Measurements from ENCODE around the gene CUX1. TPM values are rescaled to one million over a fixed set of nuclear protein-coding genes. Genes with fewer than 3 reads are reported as not detected.
"Not testable (repeated sequence)": the region's sequence is repeated elsewhere in the genome, so short reads cannot be mapped to it uniquely, and the experiment has no call there.

The CUX1 gene
- total RNA-seq, 2 donors from 2014 or later = 122 to 131 TPM

- intact Hi-C loops (cut with DNase I, micrococcal nuclease) = no loop called here
- ATAC-seq (no peak), DNase-seq (no peak)
Measured at GRCh38 chr7:102317231-102318059, 500.0 kb downstream of the CUX1 start.

DNA sequence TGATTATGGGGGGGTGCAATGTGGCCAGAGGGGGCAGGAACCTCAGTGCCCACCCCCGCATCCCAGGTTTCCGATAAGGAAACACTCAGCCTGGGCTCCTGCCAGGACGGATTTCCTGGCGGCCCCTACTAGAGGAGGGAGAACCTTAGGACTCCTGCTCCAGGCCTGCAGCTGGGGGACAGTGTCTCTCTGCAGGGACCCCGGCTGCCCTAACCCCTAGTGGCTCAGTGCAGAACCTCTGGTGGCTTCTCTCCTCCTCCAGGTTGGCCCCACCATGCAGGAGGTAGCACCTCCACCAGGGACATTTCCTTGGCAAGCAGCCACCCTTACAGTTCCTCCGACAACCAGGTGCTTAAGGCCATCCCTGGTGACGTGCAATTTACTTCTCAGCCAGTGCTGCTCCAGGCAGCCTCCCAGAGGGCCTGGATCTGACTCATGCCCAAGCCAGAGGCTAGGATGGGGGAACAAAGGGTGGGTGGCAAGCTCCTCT, 501.1 kb downstream of the CUX1 start:
- DNase-seq (no peak), ATAC-seq (peak; percentile 55)
- intact Hi-C loops (cut with DNase I, micrococcal nuclease) = no loop called here

GRCh38 chr7:102319671-102320070, 502.2 kb downstream of the CUX1 start:
- ATAC-seq (no peak), DNase-seq (no peak)
- intact Hi-C loops (cut with DNase I, micrococcal nuclease) = no loop called here

- intact Hi-C loops (cut with DNase I, micrococcal nuclease) = no loop called here
- ATAC-seq (no peak), DNase-seq (no peak)
Measured at GRCh38 chr7:102320181-102320580, 502.8 kb downstream of the CUX1 start.

DNA sequence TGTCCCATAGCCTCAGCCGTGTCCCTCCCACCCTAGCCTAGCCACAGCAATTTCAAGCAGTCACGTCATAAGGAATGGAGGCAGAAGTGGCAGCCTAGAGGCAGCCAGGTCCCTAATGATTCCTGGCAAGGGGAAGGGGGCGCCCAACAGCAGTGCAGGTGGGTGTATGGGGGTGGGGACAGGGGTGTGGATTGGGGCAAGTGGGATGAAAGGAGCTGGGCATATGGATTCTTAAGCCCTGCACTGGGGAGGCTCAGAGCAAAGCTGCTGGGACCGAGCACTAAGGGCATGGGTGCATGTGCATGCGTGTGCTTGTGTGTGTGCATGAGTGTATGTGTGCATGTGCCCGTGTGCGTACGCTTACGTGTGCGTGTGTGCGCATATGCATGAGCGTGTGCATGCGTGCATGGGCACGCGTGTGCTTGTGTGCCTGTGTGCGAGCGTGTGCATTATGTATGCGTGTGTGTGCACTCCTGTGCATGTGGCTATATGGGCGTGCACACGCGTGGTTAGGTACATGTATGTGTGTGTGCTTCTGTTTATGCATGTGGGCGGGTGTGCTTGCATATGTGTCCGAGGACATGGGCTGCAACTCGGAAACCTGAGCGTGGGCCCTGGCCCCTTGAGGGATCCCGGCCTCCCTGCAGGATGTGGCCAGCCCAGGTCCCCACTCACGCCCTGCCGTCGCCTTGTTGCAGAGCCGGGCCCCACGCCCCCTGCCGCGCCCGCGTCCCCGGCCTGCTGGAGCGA, 503.4 kb downstream of the CUX1 start:
- ATAC-seq (no peak), DNase-seq (no peak)
- intact Hi-C loops (cut with DNase I, micrococcal nuclease) = no loop called here

DNA sequence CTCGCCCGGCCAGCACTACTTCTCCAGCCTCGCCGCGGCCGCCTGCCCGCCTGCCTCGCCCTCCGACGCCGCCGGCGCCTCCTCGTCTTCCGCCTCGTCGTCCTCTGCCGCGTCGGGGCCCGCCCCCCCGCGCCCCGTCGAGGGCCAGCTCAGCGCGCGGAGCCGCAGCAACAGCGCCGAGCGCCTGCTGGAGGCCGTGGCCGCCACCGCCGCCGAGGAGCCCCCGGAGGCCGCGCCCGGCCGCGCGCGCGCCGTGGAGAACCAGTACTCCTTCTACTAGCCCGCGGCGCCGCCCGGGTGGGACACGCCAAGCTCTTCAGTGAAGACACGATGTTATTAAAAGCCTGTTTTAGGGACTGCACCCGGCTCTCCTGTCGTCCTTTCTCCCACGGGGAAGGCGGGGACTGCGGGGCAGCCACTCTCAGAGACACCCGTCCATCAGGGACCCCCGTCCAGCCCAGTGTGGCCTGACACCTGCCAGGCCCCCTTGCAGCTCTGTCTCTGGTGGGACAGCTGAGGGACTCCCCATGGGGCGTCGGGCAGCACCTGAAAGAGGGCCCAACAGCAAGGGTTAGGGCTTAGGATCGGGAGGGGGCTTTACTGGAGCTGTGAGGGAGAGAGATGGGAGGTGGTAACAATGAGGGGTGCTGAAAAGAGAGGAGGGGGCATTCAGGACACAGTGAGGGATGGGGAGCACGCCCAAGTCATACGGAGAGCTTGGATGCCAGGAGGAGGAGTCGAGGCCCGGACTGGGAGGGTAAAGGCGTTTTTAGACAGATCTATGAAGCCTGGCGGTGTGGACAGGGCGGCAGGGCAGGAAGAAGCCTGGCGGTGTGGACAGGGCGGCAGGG, 504.1 kb downstream of the CUX1 start:
- DNase-seq = peak in 1 of 2 donors; percentile 40
- ATAC-seq = peak; percentile 89
- intact Hi-C loops (cut with DNase I, micrococcal nuclease) = no loop called here

DNA sequence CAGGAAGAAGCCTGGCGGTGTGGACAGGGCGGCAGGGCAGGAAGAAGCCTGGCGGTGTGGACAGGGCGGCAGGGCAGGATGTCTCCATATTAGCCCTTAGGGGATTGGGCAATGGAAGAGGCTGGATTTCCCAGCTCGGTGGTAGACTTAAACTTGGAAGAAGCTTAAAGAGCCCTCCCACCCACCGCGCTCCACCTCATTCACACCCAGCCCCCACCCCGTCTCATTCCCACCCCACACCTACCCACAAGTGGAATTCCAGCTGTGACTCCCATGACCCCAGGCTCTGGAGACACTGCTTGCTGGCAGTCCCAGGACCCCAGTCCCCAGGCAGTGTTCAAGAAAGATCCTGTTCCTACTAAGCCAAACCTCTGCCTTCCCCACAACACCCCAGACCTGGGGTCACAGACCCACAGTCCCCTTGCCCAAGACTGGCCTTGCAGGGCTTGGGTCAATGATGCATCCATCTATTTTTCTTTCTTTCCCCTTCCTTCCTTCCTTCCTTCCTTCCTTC, 504.8 kb downstream of the CUX1 start:
- ATAC-seq (no peak), DNase-seq (no peak)
- intact Hi-C loops (cut with DNase I, micrococcal nuclease) = no loop called here

DNA sequence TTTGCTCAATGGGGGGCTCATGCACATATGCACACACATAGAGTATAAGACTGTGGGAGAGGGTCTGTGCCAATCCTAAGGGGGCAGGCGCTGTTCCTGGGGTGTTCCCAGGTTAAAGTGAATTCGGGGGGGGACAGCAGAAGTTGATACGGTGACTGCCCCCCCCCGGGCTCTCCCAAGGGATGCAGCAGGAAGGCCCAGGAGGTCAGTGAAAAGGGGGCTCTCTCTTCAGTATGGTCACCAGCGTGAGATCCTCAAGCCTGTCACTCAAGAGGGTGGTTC, 506.4 kb downstream of the CUX1 start:
- DNase-seq = no peak
- no peak for ATAC-seq
- intact Hi-C loops (cut with DNase I, micrococcal nuclease) = no loop called here

DNA sequence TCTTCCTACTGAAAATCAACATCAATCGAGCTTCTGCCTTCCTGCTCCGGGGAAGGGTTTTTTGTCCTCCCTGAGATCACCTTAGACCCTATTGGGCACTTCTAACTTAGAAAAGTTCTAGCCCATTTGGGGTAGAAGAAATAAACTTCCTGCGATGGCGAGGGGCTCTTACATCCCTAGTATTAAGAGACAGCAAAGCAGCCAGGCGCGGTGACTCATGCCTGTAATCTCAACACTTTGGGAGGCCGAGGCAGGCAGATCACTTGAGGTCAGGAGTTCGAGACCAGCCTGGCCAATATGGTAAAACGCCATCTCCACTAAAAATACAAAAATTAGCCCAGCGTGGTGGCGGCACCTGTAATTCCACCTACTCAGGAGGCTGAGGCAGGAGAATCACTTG, 507.7 kb downstream of the CUX1 start:
- intact Hi-C loops (cut with DNase I, micrococcal nuclease); ATAC-seq; DNase-seq: not testable (repeated sequence)

GRCh38 chr7:102326157-102326889, 508.9 kb downstream of the CUX1 start:
- no peak for DNase-seq
- intact Hi-C loops (cut with DNase I, micrococcal nuclease) = no loop called here
- no peak for ATAC-seq

- ATAC-seq; DNase-seq; intact Hi-C loops (cut with DNase I, micrococcal nuclease): not testable (repeated sequence)
Measured at GRCh38 chr7:102327183-102327582, 509.8 kb downstream of the CUX1 start.

GRCh38 chr7:102328863-102329262, 511.4 kb downstream of the CUX1 start:
- ATAC-seq; DNase-seq; intact Hi-C loops (cut with DNase I, micrococcal nuclease): not testable (repeated sequence)

DNA sequence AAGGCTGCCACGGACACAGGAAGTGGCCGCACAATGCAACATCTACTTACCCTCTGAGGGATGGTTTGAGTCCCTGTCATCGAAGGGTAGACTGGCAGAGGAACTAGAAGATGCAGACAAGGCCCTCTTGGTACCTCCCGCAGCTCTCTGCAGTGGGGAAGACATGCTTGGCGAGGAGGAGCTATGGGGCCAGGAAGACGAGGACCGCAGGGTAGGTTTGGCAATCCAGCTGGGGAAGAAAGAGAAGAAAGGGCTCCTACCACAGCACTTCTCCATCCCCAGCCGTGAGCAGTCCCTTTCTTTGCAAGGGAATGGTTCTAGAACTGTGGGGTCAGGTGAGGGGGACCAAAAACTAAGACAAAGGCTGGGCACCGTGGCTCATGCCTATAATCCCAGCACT, 511.9 kb downstream of the CUX1 start:
- DNase-seq; ATAC-seq; intact Hi-C loops (cut with DNase I, micrococcal nuclease): not testable (repeated sequence)

DNA sequence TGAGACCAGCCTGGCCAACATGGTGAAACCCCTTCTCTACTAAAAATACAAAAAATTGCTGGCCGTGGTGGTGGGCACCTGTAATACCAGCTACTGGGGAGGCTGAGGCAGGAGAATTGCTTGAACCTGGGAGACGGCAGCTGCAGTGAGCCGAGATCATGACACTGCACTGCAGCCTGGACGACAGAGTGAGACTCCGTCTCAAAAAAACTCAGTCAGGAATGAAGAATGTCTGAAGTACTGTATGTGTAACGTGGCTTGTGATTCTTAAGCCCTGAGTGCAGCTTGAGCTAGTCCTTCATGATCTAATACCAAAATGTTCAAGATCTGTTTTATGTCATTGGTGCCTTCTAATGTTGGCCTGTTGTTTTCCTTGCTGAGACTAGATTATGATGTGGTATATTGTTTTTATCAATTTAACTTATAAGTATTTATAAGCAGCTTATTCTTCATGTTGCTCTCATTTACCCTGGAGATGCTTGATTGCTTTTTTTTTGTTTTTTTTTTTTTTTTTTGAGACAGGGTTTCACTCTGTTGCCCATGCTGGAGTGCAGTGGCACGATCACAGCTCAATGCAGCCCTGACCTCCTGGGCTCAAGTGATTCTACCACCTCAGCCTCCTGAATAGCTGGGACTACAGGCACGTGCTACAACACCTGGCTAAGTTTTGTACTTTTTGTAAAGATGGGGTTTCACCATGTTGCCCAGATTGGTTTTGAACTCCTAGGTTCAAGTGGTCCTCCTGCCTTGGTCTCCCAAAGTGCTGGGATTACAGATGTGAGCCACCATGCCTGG, 513.4 kb downstream of the CUX1 start:
- DNase-seq; intact Hi-C loops (cut with DNase I, micrococcal nuclease); ATAC-seq: not testable (repeated sequence)
